ENCODE data around the gene WDR33. TPM values are rescaled to one million over a fixed set of nuclear protein-coding genes. Genes with fewer than 3 reads are reported as not detected.

Gene WDR33
- total and polyA plus RNA-seq, 2 of the 13 experiments (the other 11 are each of a cell fraction or from before 2014, with no cell fraction given): 54.9 to 78.2 TPM

DNA sequence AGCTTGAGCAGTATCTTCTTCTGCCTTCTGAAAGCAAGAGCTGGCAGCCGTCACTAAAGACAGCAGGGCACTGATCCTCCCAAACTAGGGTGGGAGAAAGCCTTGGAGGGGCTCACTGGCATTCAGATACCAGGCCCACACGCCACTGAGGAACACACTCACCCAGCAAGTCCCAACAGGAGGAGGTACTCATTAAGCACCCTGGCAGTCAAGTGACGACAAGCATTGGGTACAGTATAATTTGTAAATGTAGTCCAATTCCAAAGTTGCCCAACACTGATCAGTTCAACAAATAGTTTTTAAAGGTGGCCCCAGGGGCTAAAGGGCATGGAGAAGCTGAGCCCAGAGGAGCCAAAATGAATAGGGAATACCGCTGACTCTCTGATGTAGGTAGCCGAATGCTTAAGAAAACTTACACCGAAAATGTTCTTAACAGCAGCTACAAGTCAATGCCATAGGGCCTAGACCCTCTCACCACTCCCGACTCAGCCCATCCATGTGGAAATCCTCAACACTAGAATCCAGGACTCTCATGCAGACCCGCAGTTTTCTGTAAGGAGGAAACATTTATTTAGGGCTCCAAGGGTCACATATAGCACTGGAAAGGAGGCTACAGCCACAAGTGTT is 145.6 kb downstream of the WDR33 start:
- Histone ChIP-seq H3K27ac (ENCODE audit: extremely low read length, insufficient read depth, low read length) (no peak overlapping the region), H3K4me1 (ENCODE audit: insufficient read depth, low read length) (peaks cover 14% of the 10 kb centered on the region), H3K79me2 (ENCODE audit: insufficient read depth, low read length) (no peaks in the 10 kb centered on the region), H3K9me3 (ENCODE audit: low read length) (no peaks in the 10 kb centered on the region), H3K36me3 (replicated peaks in 1 of 2; ENCODE audit: control insufficient read depth in 1 of 2, insufficient read depth in 2 of 2, low read length in 2 of 2) (no peaks in the 10 kb centered on the region), H3K9ac (ENCODE audit: insufficient read depth, low read depth, low read length) (no peak overlapping the region), H3K27me3 (ENCODE audit: control insufficient read depth in 1 of 2, insufficient read depth in 2 of 2, low read length in 2 of 2) (peaks cover 2 to 52% of the 10 kb centered on the region in 2 experiments; a peak in 4 of 5 replicates), H3K4me2 (ENCODE audit: low read depth, low read length) (no peak overlapping the region), H3K4me3 (replicated peaks in 1 of 3; ENCODE audit: insufficient read depth in 1 of 3, low read depth in 2 of 3, low read length in 3 of 3) (no peak overlapping the region), H4K20me1 (ENCODE audit: insufficient read depth, low read length) (no peaks in the 10 kb centered on the region), H2AFZ (ENCODE audit: low read length) (no peak overlapping the region)
- ATAC-seq (no peak), DNase-seq (ENCODE audit: low spot score) (no peak), FAIRE-seq (no peak)
- intact Hi-C loops (cut with micrococcal nuclease; ENCODE audit: unreplicated experiment): no loop called here
- WGBS (ENCODE audit: low lambda C conversion rate): 42% methylated on average over 8 of the region's 8 CpGs
- CTCF ChIA-PET (ENCODE audit: low intra/inter-chr PET ratio, low total read pairs): no interaction called here
- in situ Hi-C loops (cut with HindIII; ENCODE audit: extremely low pct_ligation_motif_present, low pct_unique_long_range_greater_than_20kb): no loop called here
- POLR2A ChIA-PET: no interaction called here
- TF ChIP-seq ZFY (CRISPR knock-in tag; IDR thresholded peaks at IDR 0.05): no peak
- TF ChIP-seq TBL1XR1 (IDR thresholded peaks at IDR 0.05; ENCODE audit: borderline replicate concordance, low read length, partially characterized antibody): no peak
- TF ChIP-seq ZNF550 (CRISPR knock-in tag; IDR thresholded peaks at IDR 0.05; ENCODE audit: borderline replicate concordance): no peak
- TF ChIP-seq GZF1 (CRISPR knock-in tag; IDR thresholded peaks at IDR 0.05): no peak
- BruUV-seq (replicated peaks): no TSS peak

DNA sequence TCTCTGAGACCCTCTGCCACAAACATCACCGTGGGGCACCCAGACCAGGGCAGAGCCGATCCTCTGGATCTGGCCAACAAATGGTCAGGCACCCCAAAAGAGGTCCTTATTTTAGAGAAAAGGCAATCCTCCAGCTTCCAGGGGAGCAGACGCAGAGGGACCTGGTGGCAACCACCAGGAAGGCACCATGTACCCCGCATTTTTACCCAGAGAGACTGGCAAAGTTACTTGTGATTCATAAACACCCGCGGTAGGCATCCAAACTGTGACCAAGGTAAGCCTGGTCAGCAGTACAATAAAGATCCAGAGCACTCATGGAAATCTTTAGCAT is 146.1 kb downstream of the WDR33 start:
- H3K9ac ChIP-seq (ENCODE audit: insufficient read depth, low read depth, low read length): no peak overlapping the region
- peaks cover 2 to 54% of the 10 kb centered on the region in 2 experiments; a peak in 4 of 5 replicates for H3K27me3 ChIP-seq (ENCODE audit: control insufficient read depth in 1 of 2, insufficient read depth in 2 of 2, low read length in 2 of 2)
- intact Hi-C loops (cut with micrococcal nuclease; ENCODE audit: unreplicated experiment) (no loop called here), in situ Hi-C loops (cut with HindIII; ENCODE audit: extremely low pct_ligation_motif_present, low pct_unique_long_range_greater_than_20kb) (no loop called here)
- no peaks in the 10 kb centered on the region for H4K20me1 ChIP-seq (ENCODE audit: insufficient read depth, low read length)
- H3K4me2 ChIP-seq (ENCODE audit: low read depth, low read length): no peak overlapping the region
- H2AFZ ChIP-seq (ENCODE audit: low read length): no peak overlapping the region
- peaks cover 14% of the 10 kb centered on the region for H3K4me1 ChIP-seq (ENCODE audit: insufficient read depth, low read length)
- H3K79me2 ChIP-seq (ENCODE audit: insufficient read depth, low read length): no peaks in the 10 kb centered on the region
- no peaks in the 10 kb centered on the region for H3K9me3 ChIP-seq (ENCODE audit: low read length)
- H3K27ac ChIP-seq (ENCODE audit: extremely low read length, insufficient read depth, low read length): no peak overlapping the region
- CTCF ChIA-PET (ENCODE audit: low intra/inter-chr PET ratio, low total read pairs): no interaction called here
- WGBS (ENCODE audit: low lambda C conversion rate): 70% methylated on average over 6 of the region's 6 CpGs
- no peaks in the 10 kb centered on the region for H3K36me3 ChIP-seq (replicated peaks in 1 of 2; ENCODE audit: control insufficient read depth in 1 of 2, insufficient read depth in 2 of 2, low read length in 2 of 2)
- no peak for FAIRE-seq
- POLR2A ChIA-PET: no interaction called here
- no peak for TF ChIP-seq ZNF274 (CRISPR knock-in tag; IDR thresholded peaks at IDR 0.05)
- H3K4me3 ChIP-seq (replicated peaks in 1 of 3; ENCODE audit: insufficient read depth in 1 of 3, low read depth in 2 of 3, low read length in 3 of 3): no peak overlapping the region
- no peak for ATAC-seq
- BruUV-seq (replicated peaks): no TSS peak
- DNase-seq (ENCODE audit: low spot score): no peak
